Stimulated activated naive CD8-positive, alpha-beta T cell treated with anti-CD3 and anti-CD28 coated beads, Interleukin-15, Interleukin-2, amounts not matched to agents 100 U/mL and 50 U/mL, for 24 hours (primary cell): Measurements from ENCODE around the gene LAMC1.
"Not testable (repeated sequence)": the region's sequence is repeated elsewhere in the genome, so short reads cannot be mapped to it uniquely, and the experiment has no call there.

Experiments used
- ATAC-seq: fragments of 150-1000 bp; cut with Tn5 transposase; one replicate; pipeline ENCODE4 v1.10.0; 2021
- DNase-seq: peaks from one replicate; pipeline ENCODE4 v3.0.0; 2021

The LAMC1 gene

DNA sequence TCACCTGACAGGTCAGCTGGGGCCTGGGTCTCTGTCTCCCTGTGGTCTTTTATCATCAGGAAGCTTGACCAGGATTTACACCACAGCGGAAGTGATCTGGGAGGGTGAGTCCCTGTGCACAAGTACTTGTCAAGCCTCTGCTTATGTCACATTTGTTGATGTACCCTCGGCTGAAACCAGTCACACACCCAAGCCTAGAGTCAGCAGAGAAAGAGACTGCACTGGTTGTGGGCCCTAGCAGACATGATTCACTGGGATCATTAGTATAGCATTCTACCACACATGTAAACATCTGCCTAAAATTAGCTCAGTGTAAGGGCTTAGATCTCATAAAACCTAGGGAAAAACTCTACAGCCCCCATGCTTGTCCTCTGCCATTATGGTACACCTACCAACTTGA, 83.5 kb downstream of the LAMC1 start:
- DNase-seq (no peak), ATAC-seq (no peak)

DNA sequence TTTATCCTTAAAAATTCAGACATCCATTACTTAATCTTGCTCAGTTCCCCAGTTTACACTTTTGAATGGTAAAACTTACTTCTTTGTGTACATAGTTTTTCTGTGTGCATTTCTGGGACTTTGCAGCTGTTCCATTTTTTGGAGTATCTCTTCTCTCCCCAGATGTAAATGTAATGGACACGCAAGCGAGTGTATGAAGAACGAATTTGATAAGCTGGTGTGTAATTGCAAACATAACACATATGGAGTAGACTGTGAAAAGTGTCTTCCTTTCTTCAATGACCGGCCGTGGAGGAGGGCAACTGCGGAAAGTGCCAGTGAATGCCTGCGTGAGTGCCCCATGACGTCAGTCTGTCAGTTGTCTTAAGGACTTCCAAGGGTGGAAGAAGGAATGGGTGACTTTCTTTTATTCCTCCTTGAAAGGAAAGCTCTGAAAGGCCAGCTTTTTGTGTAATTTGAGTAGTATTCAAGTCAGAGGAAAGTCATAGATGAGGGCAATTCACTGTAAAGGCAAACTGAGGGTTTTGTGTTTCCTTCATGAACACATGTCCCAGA, 87.2 kb downstream of the LAMC1 start:
- ATAC-seq (no peak), DNase-seq (no peak)

DNA sequence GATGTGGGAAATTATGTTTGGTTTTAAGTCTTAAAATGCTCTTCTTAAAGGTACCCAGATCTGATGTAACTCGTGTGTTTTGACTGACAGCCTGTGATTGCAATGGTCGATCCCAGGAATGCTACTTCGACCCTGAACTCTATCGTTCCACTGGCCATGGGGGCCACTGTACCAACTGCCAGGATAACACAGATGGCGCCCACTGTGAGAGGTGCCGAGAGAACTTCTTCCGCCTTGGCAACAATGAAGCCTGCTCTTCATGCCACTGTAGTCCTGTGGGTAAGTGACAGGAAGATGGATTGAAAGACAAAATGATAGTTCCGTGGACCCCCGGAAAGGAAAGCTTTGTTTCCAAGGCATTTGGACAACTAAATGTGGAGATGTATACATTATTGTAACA, 91.2 kb downstream of the LAMC1 start:
- ATAC-seq (no peak), DNase-seq (no peak)

DNA sequence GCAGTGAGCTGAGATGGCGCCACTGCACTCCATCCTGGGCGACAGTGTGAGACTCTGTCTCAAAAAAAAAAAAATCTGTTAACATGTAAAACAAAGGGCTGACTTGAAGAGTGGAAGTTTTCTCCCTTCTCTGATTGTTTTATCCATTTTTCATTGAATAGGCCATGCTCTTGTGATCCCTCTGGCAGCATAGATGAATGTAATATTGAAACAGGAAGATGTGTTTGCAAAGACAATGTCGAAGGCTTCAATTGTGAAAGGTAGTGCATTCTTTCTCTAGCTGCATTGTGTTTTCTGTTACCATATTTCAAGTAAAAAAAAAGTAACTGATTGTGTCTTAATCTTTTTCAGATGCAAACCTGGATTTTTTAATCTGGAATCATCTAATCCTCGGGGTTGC, 93.2 kb downstream of the LAMC1 start:
- DNase-seq = no peak
- ATAC-seq = no peak

DNA sequence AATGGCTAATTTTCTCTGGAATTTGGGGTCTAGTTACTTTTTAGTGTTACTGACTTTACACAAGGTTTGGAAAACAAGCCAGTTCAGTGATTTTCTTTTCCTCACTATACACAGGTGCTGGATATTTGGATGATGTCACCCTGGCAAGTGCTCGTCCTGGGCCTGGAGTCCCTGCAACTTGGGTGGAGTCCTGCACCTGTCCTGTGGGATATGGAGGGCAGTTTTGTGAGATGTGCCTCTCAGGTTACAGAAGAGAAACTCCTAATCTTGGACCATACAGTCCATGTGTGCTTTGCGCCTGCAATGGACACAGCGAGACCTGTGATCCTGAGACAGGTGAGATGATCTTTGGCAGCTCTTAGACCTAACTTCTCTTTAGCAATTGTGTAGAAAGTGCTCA, 98.4 kb downstream of the LAMC1 start:
- no peak for DNase-seq

DNA sequence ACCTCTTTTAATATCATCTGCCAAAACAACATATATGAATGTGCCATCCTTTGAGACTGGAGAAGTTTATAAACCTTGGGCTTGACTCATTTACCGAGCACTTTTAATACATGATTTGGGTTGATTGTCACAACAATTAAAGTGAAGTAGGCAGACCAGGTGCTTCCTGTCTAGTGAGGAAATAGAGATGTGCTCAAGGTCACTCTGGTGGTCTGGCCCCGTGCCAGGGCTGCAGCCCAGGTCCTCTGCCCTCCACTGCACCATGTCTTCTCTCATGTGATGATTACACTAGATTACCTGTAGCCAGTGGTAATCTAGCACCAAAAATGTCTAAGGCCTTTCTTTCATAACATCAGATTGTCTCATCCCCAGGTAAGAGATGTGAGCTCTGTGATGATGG, 101.0 kb downstream of the LAMC1 start:
- no peak for DNase-seq
- ATAC-seq = no peak

More for the DNA sequence above, 98.4 kb downstream of the LAMC1 start:
- ATAC-seq = no peak

DNA sequence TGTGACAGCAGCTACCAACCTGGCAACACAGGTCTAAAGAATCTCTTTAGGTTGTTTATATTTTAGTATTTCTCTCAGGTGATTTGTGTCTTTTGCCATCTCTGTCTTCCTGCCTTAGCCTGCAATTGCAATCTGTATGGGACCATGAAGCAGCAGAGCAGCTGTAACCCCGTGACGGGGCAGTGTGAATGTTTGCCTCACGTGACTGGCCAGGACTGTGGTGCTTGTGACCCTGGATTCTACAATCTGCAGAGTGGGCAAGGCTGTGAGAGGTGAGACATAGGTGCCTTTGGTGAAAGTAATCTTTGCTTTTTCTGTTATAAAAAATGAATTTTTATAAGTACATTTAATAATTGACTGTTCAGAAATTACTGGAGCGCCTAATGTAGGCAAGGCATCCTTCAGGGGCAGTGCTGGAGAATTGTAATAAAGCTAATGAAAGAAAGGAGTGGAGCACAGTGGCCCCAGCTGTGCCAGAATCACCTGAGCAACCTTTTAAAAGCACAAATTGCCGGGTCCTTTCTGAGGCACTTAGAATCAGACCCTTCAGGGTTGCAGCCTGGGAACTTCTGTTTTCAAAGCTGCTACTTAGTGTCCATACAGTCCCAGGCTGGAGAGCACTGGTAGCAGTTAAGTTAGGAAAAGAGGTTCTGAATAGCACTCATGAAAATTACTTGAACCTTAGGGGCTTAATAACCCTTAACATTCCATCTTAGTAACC, 102.2 kb downstream of the LAMC1 start:
- ATAC-seq (no peak), DNase-seq (no peak)

DNA sequence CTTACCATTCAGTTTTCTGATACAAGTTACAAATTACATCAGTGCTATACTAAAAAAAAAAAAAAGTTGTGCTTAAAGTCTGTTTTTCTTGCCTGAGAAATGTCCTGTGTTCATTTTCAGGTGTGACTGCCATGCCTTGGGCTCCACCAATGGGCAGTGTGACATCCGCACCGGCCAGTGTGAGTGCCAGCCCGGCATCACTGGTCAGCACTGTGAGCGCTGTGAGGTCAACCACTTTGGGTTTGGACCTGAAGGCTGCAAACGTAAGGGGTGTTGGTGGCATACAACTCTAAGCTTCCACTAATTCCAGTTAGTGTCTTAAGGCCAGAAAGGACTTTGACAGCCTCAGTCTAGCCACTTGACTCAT, 102.8 kb downstream of the LAMC1 start:
- no peak for DNase-seq
- ATAC-seq = no peak

DNA sequence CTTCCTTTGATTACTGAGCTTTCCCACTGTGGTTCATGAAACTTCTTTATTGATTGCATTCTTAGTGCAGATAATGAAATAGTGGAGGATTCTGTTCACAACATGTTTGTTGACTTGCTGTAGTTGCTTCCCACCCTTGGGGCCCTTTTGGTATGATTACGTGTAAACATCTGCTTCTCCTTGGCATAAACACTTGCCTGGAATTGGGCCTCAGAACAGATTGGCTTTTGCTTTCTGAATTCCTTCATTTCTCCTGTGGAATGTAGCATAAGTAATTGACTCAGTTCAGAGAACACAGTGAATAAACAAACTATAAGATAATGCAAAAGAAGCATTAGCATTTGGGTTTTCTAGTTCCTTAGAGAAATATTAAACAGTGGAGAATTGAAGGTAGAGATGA, 103.3 kb downstream of the LAMC1 start:
- ATAC-seq = no peak
- no peak for DNase-seq

DNA sequence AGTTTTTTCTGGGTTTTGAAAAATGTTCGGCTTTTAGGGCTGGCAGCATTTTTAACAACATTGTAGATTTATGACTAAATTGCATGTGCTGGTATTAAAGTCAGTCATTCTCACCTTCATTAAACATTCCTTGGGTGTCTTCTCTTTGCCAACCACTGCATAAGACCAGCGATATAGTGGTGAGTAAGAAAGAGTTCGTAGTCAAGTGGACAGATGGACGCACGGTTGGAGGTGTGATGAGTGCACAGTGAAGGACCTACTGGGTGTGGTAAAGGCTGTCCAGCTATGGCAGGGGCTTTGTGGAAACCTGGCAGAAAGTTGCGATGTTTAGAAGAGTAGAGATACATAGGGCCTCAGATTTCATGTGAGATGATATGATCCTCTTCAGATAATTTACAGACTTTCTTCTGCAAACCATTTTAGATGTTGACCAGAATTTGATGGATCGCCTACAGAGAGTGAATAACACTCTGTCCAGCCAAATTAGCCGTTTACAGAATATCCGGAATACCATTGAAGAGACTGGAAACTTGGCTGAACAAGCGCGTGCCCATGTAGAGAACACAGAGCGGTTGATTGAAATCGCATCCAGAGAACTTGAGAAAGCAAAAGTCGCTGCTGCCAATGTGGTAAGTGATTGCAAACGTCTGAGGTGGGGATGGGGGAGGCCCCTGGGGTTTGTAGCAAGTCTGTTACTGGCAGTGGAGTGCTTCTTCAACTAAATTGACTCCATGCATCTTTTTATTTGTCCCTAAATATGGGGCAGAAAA, 106.9 kb downstream of the LAMC1 start:
- ATAC-seq (no peak), DNase-seq (no peak)

DNA sequence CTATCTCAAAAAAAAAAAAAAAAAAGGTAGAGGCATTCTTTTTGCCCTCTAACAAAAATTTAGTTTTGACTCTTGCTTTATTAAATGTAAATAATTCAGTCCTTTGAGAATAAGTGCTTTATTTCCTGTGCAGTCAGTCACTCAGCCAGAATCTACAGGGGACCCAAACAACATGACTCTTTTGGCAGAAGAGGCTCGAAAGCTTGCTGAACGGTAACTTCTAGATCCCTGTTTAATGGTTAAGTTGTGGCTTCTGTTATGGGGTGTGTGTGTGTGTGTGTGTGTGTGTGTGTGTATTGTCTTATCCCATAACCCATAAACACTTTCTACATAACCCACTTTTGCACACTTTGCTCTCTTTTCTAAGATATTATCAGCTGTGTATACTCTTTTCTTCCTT, 107.9 kb downstream of the LAMC1 start:
- DNase-seq (no peak), ATAC-seq (no peak)

DNA sequence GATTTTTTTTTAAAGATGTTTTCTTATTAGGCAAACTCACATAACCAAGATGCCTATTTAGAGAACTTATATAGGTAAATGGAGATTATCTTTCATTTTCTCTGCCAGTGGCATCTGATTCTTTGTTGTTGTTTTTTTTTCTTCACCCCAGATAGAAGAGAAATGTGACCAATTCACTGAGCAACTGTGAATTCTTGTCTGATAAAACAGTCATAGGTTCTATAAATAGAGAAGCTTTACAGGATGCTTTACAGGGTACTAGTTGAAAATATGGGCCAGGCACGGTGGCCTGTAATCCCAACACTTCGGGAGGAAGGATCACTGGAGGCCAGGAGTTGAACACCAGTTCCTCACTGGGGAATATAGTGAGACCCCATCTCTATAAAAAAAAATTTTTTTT, 112.1 kb downstream of the LAMC1 start:
- no peak for DNase-seq
- no peak for ATAC-seq

DNA sequence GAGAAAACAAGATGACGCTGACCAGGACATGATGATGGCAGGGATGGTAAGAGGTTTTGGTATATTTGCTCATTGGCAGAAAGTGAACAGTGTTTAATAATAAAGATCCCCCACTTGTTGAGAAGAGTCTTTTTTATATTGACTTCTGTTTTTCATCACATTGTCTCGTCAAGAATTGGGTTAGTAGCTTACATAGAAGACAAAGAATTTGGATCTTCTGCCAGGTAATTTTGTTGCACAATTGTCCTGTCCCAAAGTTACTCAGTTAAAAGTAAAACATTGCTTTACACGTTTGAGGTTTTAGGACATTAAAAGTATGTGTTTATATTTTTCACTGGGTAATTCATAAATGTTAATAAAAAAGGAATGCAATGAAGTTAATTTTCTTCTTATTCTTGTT, 114.6 kb downstream of the LAMC1 start:
- no peak for ATAC-seq
- DNase-seq = no peak

DNA sequence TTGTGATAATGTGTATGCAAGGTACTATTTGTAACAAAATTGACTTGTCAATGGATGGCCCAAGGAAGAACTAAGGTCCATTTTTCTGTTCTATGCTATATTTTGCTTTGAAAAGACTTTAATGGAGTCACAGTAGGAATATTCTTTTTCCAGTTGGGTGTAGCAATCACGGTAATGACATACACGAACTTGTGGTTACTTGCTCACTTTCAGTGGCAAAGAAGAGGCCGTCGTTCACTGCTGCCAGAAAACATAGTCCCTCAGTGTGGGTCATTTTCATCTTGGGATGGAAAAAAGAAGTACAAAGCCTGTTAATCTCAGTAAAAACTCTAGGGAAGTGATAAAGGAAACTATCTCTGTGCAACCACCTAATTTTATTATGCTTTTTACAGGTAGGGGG, 115.1 kb downstream of the LAMC1 start:
- DNase-seq (no peak), ATAC-seq (no peak)

DNA sequence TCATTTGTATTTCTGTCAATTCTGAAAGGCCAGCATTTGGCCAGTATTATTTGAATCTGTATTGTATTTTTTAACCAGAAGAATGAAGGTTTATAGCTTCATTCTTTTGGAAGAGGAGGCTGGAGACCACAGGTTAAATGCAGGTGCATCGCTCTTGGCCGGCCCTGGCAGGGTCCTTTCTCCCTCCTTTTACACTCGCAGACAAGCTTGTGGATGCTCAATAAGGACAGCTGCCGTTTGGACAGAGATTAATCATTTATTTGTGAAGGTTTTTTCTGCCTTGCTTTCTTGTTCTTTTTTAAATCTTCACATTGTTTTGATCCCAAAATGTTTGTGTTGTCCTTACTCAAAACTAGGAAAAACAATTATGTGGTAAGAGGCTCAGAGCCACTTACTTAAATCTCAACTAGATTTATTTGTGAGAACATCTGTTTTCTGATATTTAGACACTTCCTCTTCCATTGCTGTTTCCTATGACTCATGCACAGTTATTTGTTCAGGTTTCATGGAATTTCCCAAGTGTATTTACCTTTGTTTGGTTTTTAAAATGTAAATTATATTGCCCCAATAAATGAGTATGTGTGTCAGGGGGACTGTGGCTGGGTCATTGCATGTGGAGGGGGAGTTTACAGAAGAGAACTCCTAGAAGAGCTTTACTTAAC, 116.2 kb downstream of the LAMC1 start:
- DNase-seq (no peak), ATAC-seq (no peak)

DNA sequence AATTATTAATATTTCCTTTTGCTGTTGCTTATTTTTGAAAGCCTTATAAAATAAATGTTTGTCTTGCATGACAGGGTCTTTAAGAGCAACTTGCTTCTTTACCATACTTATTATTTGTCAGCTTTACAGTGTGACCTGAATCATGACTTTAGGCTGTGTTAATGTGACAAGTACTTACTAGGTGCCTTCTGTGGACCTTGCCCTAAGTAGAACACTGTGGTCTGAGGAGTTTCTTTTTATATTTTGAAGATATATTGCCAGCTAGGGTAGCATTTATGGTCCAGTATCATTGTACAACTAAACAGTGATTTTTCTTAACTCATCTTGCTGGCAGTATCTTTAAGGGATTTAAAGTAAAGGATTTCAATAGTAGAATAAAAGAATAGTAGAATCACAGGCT, 117.4 kb downstream of the LAMC1 start:
- DNase-seq = no peak
- ATAC-seq = no peak

DNA sequence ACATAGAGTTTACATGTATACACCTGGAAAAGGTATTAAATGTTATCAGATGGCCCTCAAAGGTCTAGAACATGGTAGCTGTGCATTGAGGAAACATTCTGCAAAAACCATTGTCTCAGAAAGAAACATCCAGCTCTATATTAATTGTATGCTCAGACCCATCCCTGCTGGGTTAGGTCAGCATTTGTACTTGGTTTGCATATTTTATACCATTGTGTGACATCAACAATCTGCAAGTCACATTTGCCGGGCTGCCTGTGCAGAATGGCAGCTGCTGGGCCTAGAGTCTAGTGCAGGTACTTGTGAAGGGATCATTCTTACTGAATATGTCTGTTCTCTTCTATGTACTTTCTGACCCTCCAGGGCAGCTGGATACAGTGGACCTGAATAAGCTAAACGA, 119.0 kb downstream of the LAMC1 start:
- no peak for ATAC-seq

DNA sequence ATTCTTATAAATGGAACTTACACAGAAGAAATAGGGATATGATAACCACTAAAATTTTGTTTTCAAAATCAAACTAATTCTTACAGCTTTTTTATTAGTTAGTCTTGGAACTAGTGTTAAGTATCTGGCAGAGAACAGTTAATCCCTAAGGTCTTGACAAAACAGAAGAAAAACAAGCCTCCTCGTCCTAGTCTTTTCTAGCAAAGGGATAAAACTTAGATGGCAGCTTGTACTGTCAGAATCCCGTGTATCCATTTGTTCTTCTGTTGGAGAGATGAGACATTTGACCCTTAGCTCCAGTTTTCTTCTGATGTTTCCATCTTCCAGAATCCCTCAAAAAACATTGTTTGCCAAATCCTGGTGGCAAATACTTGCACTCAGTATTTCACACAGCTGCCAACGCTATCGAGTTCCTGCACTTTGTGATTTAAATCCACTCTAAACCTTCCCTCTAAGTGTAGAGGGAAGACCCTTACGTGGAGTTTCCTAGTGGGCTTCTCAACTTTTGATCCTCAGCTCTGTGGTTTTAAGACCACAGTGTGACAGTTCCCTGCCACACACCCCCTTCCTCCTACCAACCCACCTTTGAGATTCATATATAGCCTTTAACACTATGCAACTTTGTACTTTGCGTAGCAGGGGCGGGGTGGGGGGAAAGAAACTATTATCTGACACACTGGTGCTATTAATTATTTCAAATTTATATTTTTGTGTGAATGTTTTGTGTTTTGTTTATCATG, 120.5 kb downstream of the LAMC1 start:
- DNase-seq (no peak), ATAC-seq (no peak)

More for the DNA sequence above, 119.0 kb downstream of the LAMC1 start:
- DNase-seq = no peak

DNA sequence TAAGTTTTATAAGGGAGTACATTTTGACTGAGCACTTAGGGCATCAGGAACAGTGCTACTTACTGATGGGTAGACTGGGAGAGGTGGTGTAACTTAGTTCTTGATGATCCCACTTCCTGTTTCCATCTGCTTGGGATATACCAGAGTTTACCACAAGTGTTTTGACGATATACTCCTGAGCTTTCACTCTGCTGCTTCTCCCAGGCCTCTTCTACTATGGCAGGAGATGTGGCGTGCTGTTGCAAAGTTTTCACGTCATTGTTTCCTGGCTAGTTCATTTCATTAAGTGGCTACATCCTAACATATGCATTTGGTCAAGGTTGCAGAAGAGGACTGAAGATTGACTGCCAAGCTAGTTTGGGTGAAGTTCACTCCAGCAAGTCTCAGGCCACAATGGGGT, 121.5 kb downstream of the LAMC1 start:
- DNase-seq (no peak), ATAC-seq (no peak)

DNA sequence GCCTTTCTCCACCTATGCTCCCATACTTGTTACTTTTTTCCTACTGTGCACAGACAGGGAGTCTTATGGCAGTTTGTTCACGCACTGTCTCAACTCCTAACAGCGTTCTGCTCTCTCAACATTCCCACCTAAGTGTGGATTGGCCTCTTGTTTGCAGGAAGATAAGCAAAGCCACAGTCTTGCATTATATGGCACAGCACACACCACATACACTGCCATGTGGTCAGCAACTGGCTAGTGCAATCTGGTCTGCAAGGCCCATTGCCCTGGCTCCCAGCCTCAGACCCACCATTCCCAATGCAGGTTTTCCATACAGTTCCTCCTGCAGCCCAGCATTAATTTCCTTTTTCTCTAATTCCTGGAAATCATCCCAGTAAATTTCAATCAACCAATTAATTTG, 124.5 kb downstream of the LAMC1 start:
- DNase-seq (no peak), ATAC-seq (no peak)

DNA sequence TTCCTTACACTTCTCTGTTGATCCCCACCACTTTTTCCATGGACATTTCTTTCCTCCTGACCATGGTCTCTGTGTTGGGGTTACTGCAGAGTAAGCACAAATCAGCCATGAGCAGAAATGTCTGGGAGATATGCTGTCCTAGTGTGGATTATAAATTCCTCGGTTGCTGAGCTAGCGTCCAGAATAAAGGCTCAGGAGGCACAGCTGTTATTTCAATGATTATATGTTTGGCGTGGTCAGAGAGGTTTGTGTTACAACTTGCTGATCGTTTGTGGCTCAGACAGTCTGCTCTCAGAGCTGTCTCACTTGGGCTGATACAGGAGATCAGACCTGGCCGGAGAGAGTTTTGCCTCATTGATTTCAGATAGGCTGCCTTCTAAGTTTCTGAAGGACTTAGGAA, 125.4 kb downstream of the LAMC1 start:
- ATAC-seq (no peak), DNase-seq (no peak)

DNA sequence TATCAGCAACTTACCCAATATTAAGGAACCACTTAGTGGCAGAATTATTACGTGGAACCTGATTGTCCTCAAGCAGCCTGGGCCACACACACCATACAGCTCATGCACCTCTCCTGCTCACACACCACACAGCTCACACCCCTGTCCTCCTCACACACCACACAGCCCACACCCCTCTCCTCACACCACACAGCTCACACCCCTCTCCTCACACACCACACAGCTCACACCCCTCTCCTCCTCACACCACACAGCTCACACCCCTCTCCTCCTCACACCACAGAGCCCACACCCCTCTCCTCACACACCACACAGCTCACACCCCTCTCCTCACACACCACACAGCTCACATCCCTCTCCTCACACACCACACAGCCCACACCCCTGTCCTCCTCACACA, 126.1 kb downstream of the LAMC1 start:
- ATAC-seq (no peak), DNase-seq (no peak)

DNA sequence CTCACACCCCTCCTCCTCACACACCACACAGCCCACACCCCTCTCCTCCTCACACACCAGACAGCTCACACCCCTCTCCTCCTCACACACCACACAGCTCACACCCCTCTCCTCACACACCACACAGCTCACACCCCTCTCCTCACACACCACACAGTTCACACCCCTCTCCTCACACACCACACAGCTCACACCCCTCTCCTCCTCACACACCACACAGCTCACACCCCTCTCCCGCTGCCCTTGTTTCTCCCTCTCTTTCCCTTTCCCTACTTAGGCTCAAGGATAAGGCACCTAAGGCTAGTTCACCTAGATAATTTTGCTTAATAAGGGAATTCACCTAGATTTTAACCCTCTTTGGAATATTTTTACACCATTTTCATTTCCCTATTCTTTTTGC, 126.8 kb downstream of the LAMC1 start:
- DNase-seq, ATAC-seq: not testable (repeated sequence)
